Left ventricle myocardium superior (tissue), 1 donor: ENCODE measurements around the gene BRICD5. TPM values are rescaled to one million over a fixed set of nuclear protein-coding genes. Genes with fewer than 3 reads are reported as not detected.

Source experiments
- ATAC-seq: fragments of 200-7000 bp; cut with Tn5 transposase; one replicate; pipeline ENCODE4 v1.9.1; 2020; ENCODE audit warnings: mild to moderate bottlenecking, moderate library complexity
- DNase-seq: peaks from one replicate; pipeline ENCODE4 v3.0.0-alpha.2; 2020
- intact Hi-C: fragments of 100-400 bp; cut with micrococcal nuclease; formaldehyde crosslinking; loops from one replicate; pipeline ENCODE4 v1.11.0; 2022
- total RNA-seq: library from RNA; stranded (reverse); fragmentation: NEBNext Ultra II Directional; extraction: Animal tissue kit (Norgen Biotek cat#: 25700); gene quantifications from one replicate; pipeline ENCODE4 v1.2.1, GENCODE V29; 2021
- donor health status: DM: no; HTN: yes; CAD: no; lungs with severe emphysema.

Gene BRICD5
- total RNA-seq, 1 donor from 2014 or later = 10.0 TPM

GRCh38 chr16:2174396-2175131, 36.1 kb downstream of the BRICD5 start:
- intact Hi-C loops = no loop called here
- DNase-seq (no peak), ATAC-seq (no peak)

DNA sequence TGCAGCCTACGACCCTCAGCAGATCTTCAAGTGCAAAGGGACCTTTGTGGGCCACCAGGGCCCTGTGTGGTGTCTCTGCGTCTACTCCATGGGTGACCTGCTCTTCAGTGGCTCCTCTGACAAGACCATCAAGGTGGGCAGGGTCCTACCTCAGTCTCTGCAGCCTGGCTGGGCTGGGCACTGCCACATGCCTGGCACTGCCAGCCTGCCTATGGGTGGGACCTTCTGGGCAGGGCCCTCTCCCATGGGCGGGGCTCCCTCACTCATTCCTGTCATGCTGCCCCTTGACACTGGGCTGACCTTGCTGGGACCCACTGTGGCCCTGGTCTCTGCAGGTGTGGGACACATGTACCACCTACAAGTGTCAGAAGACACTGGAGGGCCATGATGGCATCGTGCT, 36.7 kb downstream of the BRICD5 start:
- intact Hi-C loops = no loop called here
- no peak for DNase-seq
- no peak for ATAC-seq

DNA sequence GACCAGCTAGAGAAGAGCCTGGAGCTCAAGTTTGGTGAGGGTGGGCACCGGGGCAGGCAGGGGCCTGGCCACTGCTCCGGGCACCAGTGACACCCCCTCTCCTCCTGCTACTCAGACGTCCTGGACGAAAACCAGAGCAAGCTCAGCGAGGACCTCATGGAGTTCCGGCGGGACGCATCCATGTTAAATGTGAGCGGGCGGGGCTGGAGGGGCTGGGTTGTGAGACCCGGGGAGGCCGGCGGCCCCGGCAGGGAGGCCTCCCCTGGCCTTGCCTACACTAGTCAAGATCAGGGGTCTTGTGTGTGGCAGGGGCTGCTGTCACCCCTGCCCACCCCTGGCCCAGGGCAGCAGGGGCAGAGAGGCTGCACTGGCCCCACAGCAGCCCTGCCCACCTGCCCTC, 37.3 kb downstream of the BRICD5 start:
- ATAC-seq (no peak), DNase-seq (no peak)
- intact Hi-C loops = no loop called here

- ATAC-seq = no peak
- intact Hi-C loops = no loop called here
- no peak for DNase-seq
Observed at GRCh38 chr16:2172688-2173335, 37.9 kb downstream of the BRICD5 start.

GRCh38 chr16:2171601-2172178, 39.0 kb downstream of the BRICD5 start:
- intact Hi-C loops = no loop called here
- no peak for DNase-seq
- ATAC-seq = no peak

DNA sequence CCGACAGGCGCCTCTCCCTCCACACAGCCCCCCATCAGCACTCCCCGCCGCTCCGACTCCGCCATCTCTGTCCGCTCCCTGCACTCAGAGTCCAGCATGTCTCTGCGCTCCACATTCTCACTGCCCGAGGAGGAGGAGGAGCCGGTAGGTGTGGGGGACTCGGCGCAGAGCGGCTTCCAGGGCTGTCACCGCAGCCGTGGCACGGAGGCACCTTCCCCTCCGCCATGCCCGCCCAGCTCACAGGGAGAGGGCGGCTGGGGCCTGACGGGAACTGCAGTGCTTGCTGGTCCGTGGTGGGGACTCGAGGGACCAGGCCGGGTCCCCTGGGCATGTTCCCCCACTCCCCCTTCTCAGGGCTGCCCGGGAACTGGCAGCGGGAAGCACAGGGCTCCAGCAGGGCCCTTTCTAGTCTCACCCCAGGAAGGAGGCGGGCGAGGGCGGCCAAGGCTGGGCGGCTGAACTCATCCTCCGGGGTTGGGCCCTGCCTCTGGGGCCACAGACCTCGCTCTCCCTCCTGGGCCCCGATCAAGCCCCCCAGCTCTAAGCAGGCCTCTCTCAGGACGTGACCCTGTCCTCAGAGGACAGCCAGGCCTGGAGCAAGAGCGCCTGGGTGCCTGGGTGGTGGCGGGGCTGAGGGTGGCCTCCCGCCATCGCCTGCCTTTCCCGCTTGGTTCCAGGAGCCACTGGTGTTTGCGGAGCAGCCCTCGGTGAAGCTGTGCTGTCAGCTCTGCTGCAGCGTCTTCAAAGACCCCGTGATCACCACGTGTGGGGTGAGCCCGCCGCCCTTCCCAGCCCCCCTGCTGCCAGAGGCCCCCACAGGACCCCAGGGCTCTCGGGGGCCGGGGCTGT, 39.9 kb downstream of the BRICD5 start:
- DNase-seq (no peak), ATAC-seq (no peak)
- intact Hi-C loops = no loop called here

- intact Hi-C loops = no loop called here
- DNase-seq (no peak), ATAC-seq (no peak)
Observed at GRCh38 chr16:2170080-2170479, 40.6 kb downstream of the BRICD5 start.

GRCh38 chr16:2167068-2167638, 43.5 kb downstream of the BRICD5 start:
- DNase-seq = no peak
- intact Hi-C loops = no loop called here
- ATAC-seq = no peak

- intact Hi-C loops = no loop called here
- no peak for ATAC-seq
- DNase-seq = no peak
Observed at GRCh38 chr16:2166263-2167067, 44.2 kb downstream of the BRICD5 start.

GRCh38 chr16:2165861-2166260, 44.8 kb downstream of the BRICD5 start:
- intact Hi-C loops = no loop called here
- DNase-seq (no peak), ATAC-seq (no peak)

- intact Hi-C loops = no loop called here
- DNase-seq = no peak
Observed at GRCh38 chr16:2163211-2163881, 47.3 kb downstream of the BRICD5 start.

GRCh38 chr16:2162676-2163118, 48.0 kb downstream of the BRICD5 start:
- no peak for DNase-seq

More at GRCh38 chr16:2163211-2163881, 47.3 kb downstream of the BRICD5 start:
- ATAC-seq = no peak

GRCh38 chr16:2161911-2162310, 48.8 kb downstream of the BRICD5 start:
- no peak for ATAC-seq
- intact Hi-C loops = no loop called here
- DNase-seq = no peak

More at GRCh38 chr16:2162676-2163118, 48.0 kb downstream of the BRICD5 start:
- ATAC-seq = no peak
- intact Hi-C loops = no loop called here

DNA sequence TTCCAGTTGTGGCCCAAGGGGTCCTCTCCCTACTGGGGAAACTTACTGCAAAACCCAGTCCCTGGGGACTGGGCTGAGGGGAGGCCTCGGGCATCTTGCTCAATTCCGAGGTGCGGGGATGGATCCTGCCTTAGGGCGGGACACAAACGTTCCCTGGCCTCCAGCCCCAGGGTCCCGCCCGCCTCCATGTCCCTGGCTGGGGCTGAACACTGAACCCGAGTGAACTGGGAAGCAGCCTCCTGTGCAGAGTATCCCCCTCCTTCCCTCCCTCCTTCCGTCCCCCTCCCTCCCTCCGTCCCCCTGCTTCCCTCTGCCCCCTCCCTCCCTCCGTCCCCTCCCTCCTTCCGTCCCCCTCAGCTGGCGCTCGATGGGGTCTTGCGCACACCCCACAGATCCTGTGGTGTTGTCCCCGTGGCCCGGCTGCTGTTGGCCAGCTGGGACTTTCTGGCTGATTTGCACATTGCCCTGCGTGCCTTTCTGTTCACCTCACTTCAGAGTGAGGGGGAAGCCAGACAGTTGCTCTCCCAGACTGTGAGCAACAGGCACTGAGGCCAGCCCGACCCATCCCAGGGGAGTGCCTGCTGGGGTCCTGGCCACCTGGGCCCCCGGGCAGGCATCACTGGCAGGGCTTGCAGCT, 49.6 kb downstream of the BRICD5 start:
- intact Hi-C loops = no loop called here
- ATAC-seq (peak; percentile 67), DNase-seq (peak; percentile 79)
